WTC11 (cell line): ENCODE measurements around the gene METTL3. TPM values are rescaled to one million over a fixed set of nuclear protein-coding genes. Genes with fewer than 3 reads are reported as not detected.
A peak's percentile ranks its signal among the peaks of the same experiment; 100 is the strongest.

Experiments
- ATAC-seq: fragments of 200-7000 bp; cut with Tn5 transposase; 2 replicates; pipeline ENCODE4 v1.10.0; 2021; ENCODE audit warnings: mild to moderate bottlenecking, moderate library complexity
- CTCF ChIA-PET: fragments of 300-600 bp; sonication (Branson Sonifier 250); formaldehyde crosslinking; loops from one replicate; lab custom pipeline; 2021; ENCODE audit warnings: antibody characterized with exemption; lab: Charles Lee
- POLR2A ChIA-PET: fragments of 350-600 bp; sonication (Branson Sonifier 250); formaldehyde crosslinking; loops from one replicate; lab custom pipeline; 2021; ENCODE audit warnings: antibody characterized with exemption; lab: Charles Lee
- DNase-seq: peaks from one replicate; pipeline ENCODE4 v3.0.0; 2021; ENCODE audit warnings: low spot score
- H3K27ac Mint-ChIP-seq: 2 replicates; pipeline ENCODE4 v1.8.0; 2021; ENCODE audit warnings: mixed read lengths
- H3K27me3 Mint-ChIP-seq: 2 replicates; pipeline ENCODE4 v1.8.0; 2021; ENCODE audit warnings: low read depth, mild to moderate bottlenecking, moderate library complexity, mixed read lengths
- H3K36me3 Mint-ChIP-seq: 2 replicates; pipeline ENCODE4 v1.8.0; 2021; ENCODE audit warnings: mixed read lengths
- H3K4me1 Mint-ChIP-seq: 2 replicates; pipeline ENCODE4 v1.8.0; 2022; ENCODE audit warnings: mixed read lengths
- H3K4me3 Mint-ChIP-seq: 2 replicates; pipeline ENCODE4 v1.8.0; 2021; ENCODE audit warnings: mild to moderate bottlenecking, moderate library complexity, mixed read lengths
- H3K9me3 Mint-ChIP-seq: 2 replicates; pipeline ENCODE4 v1.8.0; 2021; ENCODE audit warnings: mixed read lengths
- ATF2 ChIP-seq: sonication (generic); formaldehyde crosslinking; IDR thresholded peaks from 2 replicates; pipeline ENCODE4 v1.8.1; 2022; ENCODE audit warnings: low read depth, missing genetic modification reagents, borderline replicate concordance
- E2F4 ChIP-seq: sonication (generic); formaldehyde crosslinking; IDR thresholded peaks from 2 replicates; pipeline ENCODE4 v1.8.1; 2022; ENCODE audit warnings: low read depth, mild to moderate bottlenecking, moderate library complexity, missing genetic modification reagents, borderline replicate concordance
- EMX1 ChIP-seq: fragments of 250-450 bp; sonication (Bioruptor Pico); IDR thresholded peaks from 2 replicates; pipeline ENCODE4 v1.8.0; 2021; ENCODE audit warnings: mild to moderate bottlenecking
- FOXK1 ChIP-seq: sonication (generic); formaldehyde crosslinking; IDR thresholded peaks from 2 replicates; pipeline ENCODE4 v1.8.0; 2022; ENCODE audit warnings: mild to moderate bottlenecking, moderate library complexity, missing genetic modification reagents
- HMGXB4 ChIP-seq: sonication (generic); formaldehyde crosslinking; IDR thresholded peaks from 2 replicates; pipeline ENCODE4 v1.8.1; 2023; ENCODE audit warnings: mild to moderate bottlenecking, moderate library complexity, missing genetic modification reagents
- JAZF1 ChIP-seq: fragments of 250-450 bp; sonication (Bioruptor Pico); IDR thresholded peaks from 2 replicates; pipeline ENCODE4 v1.9.0; 2021; ENCODE audit warnings: moderate library complexity, mild to moderate bottlenecking, inconsistent platforms
- MAX ChIP-seq: sonication (generic); formaldehyde crosslinking; IDR thresholded peaks from 2 replicates; pipeline ENCODE4 v1.8.0; 2022; ENCODE audit warnings: mild to moderate bottlenecking, missing genetic modification reagents
- MXD4 ChIP-seq: fragments of 250-450 bp; sonication (Bioruptor Pico); IDR thresholded peaks from 2 replicates; pipeline ENCODE4 v1.8.0; 2021; ENCODE audit warnings: mild to moderate bottlenecking, moderate library complexity, borderline replicate concordance
- NFYB ChIP-seq: sonication (generic); formaldehyde crosslinking; conservative IDR thresholded peaks from 2 replicates; pipeline ENCODE4 v1.8.0; 2022; ENCODE audit warnings: low read depth, missing genetic modification reagents
- NR1H2 ChIP-seq: sonication (generic); formaldehyde crosslinking; IDR thresholded peaks from 2 replicates; pipeline ENCODE4 v1.9.0; 2021; ENCODE audit warnings: mild to moderate bottlenecking, moderate library complexity, missing genetic modification reagents
- NR2C2 ChIP-seq: sonication (generic); formaldehyde crosslinking; IDR thresholded peaks from 2 replicates; pipeline ENCODE4 v1.8.0; 2022; ENCODE audit warnings: mild to moderate bottlenecking, missing genetic modification reagents
- PREB ChIP-seq: sonication (generic); formaldehyde crosslinking; IDR thresholded peaks from 2 replicates; pipeline ENCODE4 v1.8.1; 2022; ENCODE audit warnings: mild to moderate bottlenecking, missing genetic modification reagents, moderate library complexity, borderline replicate concordance
- PRRX2 ChIP-seq: fragments of 250-450 bp; sonication (Bioruptor Pico); IDR thresholded peaks from 2 replicates; pipeline ENCODE4 v1.8.0; 2021; ENCODE audit warnings: mild to moderate bottlenecking
- SMAD4 ChIP-seq: sonication (generic); formaldehyde crosslinking; IDR thresholded peaks from 2 replicates; pipeline ENCODE4 v1.8.0; 2022; ENCODE audit warnings: mild to moderate bottlenecking, missing genetic modification reagents
- SOX15 ChIP-seq: fragments of 250-450 bp; sonication (Bioruptor Pico); IDR thresholded peaks from 2 replicates; pipeline ENCODE4 v1.9.0; 2021; ENCODE audit warnings: mild to moderate bottlenecking
- STAT6 ChIP-seq: sonication (generic); formaldehyde crosslinking; conservative IDR thresholded peaks from 2 replicates; pipeline ENCODE4 v1.8.1; 2023; ENCODE audit warnings: mild to moderate bottlenecking, low read depth, missing genetic modification reagents, moderate library complexity
- TEAD4 ChIP-seq: sonication (generic); formaldehyde crosslinking; IDR thresholded peaks from 2 replicates; pipeline ENCODE4 v1.8.0; 2022; ENCODE audit warnings: mild to moderate bottlenecking, missing genetic modification reagents
- ZMAT4 ChIP-seq: fragments of 250-450 bp; sonication (Bioruptor Pico); IDR thresholded peaks from 2 replicates; pipeline ENCODE4 v1.9.0; 2021; ENCODE audit warnings: mild to moderate bottlenecking
- ZNF121 ChIP-seq: sonication (generic); formaldehyde crosslinking; IDR thresholded peaks from 2 replicates; pipeline ENCODE4 v1.8.0; 2023; ENCODE audit warnings: missing genetic modification reagents
- ZNF138 ChIP-seq: sonication (generic); formaldehyde crosslinking; conservative IDR thresholded peaks from 2 replicates; pipeline ENCODE4 v1.8.1; 2022; ENCODE audit warnings: mild to moderate bottlenecking, moderate library complexity, missing genetic modification reagents
- ZNF263 ChIP-seq: sonication (generic); formaldehyde crosslinking; IDR thresholded peaks from 2 replicates; pipeline ENCODE4 v1.8.1; 2022; ENCODE audit warnings: low read depth, mild to moderate bottlenecking, moderate library complexity, missing genetic modification reagents
- ZNF281 ChIP-seq: sonication (generic); formaldehyde crosslinking; IDR thresholded peaks from 2 replicates; pipeline ENCODE4 v1.8.0; 2023; ENCODE audit warnings: mild to moderate bottlenecking, missing genetic modification reagents
- ZNF423 ChIP-seq: fragments of 250-450 bp; sonication (Bioruptor Pico); IDR thresholded peaks from 2 replicates; pipeline ENCODE4 v2.1.2; 2022; ENCODE audit warnings: mild to moderate bottlenecking, moderate library complexity
- total RNA-seq: library from RNA; stranded (reverse); gene quantifications from 3 replicates; pipeline ENCODE4 v1.2.3, GENCODE V29; 2021

METTL3 gene
- total RNA-seq, 1 experiment from 2014 or later: 93.2 TPM

- TF ChIP-seq PREB (CRISPR knock-in tag) (no peak), NR2C2 (no peak), ZNF423 (CRISPR knock-in tag) (peak; percentile 63; the same call in 1 of the 2 replicates), MXD4 (no peak), TEAD4 (CRISPR knock-in tag) (0 out of 2 replicates have a peak, but pooled peaks have one; percentile 24), ZNF121 (CRISPR knock-in tag) (no peak), ZMAT4 (no peak), HMGXB4 (no peak), STAT6 (CRISPR knock-in tag) (no peak), ATF2 (CRISPR knock-in tag) (no peak), ZNF281 (CRISPR knock-in tag) (no peak), ZNF263 (CRISPR knock-in tag) (no peak), SOX15 (CRISPR knock-in tag) (no peak), SMAD4 (CRISPR knock-in tag) (no peak)
Observed at GRCh38 chr14:21510735-21511657, at the start of gene METTL3 (continued).

- DNase-seq (no peak), ATAC-seq (no peak)
- H3K27ac Mint-ChIP-seq: peak overlapping the region; percentile 92
- no peak overlapping the region for H3K4me3 Mint-ChIP-seq
- H3K27me3 Mint-ChIP-seq: no peaks in the 10 kb centered on the region
- peaks cover 35% of the 10 kb centered on the region for H3K4me1 Mint-ChIP-seq
- POLR2A ChIA-PET: interaction anchor here (1.2 to 4.4 kb wide), 3 partner anchors 32 to 60 kb away, joined by 4 to 56 read pairs (median 10); partner anchors contain the start of genes METTL3 and SALL2
- H3K9me3 Mint-ChIP-seq: no peaks in the 10 kb centered on the region
- CTCF ChIA-PET: interaction anchor here (0.6 to 4.4 kb wide), 7 partner anchors 33 to 103 kb away, joined by 3 to 47 read pairs (median 5); partner anchors contain the start of genes METTL3, RAB2B, SALL2 and TOX4
- no peaks in the 10 kb centered on the region for H3K36me3 Mint-ChIP-seq
- TF ChIP-seq MAX (no peak), TEAD4 (CRISPR knock-in tag) (no peak), NR1H2 (CRISPR knock-in tag) (no peak), JAZF1 (CRISPR knock-in tag) (no peak), FOXK1 (CRISPR knock-in tag) (no peak), E2F4 (no peak), NFYB (CRISPR knock-in tag) (no peak), ZNF138 (CRISPR knock-in tag) (no peak), PRRX2 (CRISPR knock-in tag) (no peak), EMX1 (CRISPR knock-in tag) (no peak)
Observed at GRCh38 chr14:21558703-21559170, 47.6 kb upstream of the METTL3 start.
